ENCODE results near the gene ARIH2. TPM values are rescaled to one million over a fixed set of nuclear protein-coding genes. Genes with fewer than 3 reads are reported as not detected.

The ARIH2 gene
- total and polyA plus RNA-seq, 7 donors: 59.5 to 163 (median 110) TPM

DNA sequence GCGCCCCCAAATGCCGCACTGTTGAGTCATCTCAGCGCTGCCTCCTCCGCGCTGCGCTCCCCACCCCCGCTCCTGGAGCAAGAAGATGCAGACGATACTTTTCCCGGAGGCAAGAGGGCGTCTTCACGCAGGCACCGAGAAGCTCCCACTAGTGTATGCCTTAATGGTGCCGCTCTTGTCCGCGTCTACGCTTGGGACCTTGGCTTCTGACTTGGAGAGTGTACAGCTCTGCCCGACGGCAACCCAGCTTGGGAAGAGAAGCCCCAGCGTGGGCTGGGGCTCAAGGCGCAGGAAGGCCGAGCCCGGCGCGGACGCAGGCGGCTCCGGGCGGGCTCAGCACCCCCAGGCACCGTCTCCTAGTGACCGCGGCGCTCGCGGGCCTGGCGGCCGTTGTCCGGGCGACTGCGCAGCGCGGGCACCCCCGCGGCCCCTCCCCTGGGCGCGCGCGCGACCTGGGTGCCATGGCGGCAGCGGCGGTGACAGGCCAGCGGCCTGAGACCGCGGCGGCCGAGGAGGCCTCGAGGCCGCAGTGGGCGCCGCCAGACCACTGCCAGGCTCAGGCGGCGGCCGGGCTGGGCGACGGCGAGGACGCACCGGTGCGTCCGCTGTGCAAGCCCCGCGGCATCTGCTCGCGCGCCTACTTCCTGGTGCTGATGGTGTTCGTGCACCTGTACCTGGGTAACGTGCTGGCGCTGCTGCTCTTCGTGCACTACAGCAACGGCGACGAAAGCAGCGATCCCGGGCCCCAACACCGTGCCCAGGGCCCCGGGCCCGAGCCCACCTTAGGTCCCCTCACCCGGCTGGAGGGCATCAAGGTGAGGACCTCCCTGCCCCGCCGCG lies 71.4 kb downstream of the ARIH2 start, which contains the start of gene P4HTM:
P4HTM (plus strand) TSS at position 446 of the 840 bp plus-strand sequence; CDS start at position 462, 16 bp downstream.
- TF ChIP-seq, protein P1, sequence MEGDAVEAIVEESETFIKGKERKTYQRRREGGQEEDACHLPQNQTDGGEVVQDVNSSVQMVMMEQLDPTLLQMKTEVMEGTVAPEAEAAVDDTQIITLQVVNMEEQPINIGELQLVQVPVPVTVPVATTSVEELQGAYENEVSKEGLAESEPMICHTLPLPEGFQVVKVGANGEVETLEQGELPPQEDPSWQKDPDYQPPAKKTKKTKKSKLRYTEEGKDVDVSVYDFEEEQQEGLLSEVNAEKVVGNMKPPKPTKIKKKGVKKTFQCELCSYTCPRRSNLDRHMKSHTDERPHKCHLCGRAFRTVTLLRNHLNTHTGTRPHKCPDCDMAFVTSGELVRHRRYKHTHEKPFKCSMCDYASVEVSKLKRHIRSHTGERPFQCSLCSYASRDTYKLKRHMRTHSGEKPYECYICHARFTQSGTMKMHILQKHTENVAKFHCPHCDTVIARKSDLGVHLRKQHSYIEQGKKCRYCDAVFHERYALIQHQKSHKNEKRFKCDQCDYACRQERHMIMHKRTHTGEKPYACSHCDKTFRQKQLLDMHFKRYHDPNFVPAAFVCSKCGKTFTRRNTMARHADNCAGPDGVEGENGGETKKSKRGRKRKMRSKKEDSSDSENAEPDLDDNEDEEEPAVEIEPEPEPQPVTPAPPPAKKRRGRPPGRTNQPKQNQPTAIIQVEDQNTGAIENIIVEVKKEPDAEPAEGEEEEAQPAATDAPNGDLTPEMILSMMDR (IDR thresholded peaks at IDR 0.05): peak; percentile 25
- Histone ChIP-seq H3K4me1 (peaks cover 25% of the 10 kb centered on the region), H3K27ac (peak within 1 kb of the TSS; percentile 78), H3K9me3 (no peaks in the 10 kb centered on the region), H3K4me3 (peak within 1 kb of the TSS; percentile 94), H3K27me3 (ENCODE audit: insufficient read depth in 3 of 3, low read length in 2 of 3) (no peaks in the 10 kb centered on the region), H3K36me3 (ENCODE audit: insufficient read depth in 1 of 2, low read depth in 1 of 2) (peaks cover 0 to 21% of the 10 kb centered on the region in 2 donors)
- WGBS, 3 donors: 1% methylated on average over 52 to 91 of the region's 91 CpGs
- intact Hi-C loops (cut with DNase I): loop anchor here in 1 of 2 donors (5.0 kb wide), 1 partner anchor 102 kb away; the partner anchor contains the start of gene QRICH1
- ATAC-seq (peak; percentile 78 to 87 (median 86)), DNase-seq (peak; percentile 91 to 92)

DNA sequence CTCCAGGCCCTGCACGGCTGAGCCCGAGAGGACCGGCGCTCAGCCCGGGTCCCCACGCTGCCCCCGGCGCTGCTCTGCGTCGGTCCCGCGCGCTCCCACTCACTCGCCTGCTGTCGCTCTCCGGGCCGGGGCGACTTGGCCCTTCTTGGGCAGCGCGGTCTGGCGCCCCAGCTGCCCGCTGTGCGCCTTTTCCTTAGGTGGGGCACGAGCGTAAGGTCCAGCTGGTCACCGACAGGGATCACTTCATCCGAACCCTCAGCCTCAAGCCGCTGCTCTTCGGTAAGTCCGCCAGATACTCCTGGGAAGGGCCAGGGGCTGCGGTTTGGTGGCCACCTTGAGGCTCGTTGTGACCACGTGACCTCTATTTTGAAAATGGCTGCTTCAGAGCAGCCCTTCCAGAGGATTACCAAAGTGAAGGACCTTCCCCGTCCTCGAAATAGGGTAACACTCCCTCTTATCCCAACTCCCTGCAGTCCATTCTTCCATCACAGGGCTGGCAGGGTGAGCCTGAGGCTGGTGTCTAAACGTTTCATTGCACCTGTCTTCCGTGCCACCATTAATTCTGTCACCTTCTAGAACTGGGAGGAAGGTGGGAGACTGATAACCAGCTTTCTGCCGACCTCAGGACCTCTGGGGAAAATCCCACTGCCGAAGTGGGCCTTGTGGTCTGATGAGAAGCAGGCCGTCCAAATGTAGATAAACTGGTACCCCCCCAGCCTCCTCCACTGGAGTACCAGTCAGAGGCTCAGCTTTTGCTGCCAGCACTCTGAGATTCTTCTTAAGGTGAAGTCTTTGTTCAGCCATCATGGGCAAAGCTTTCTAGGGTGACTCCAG lies 72.2 kb downstream of the ARIH2 start:
- WGBS, 3 donors: 6 to 10% (median 6%) methylated on average over 39 to 40 of the region's 40 CpGs
- Histone ChIP-seq H3K9me3 (no peaks in the 10 kb centered on the region), H3K27me3 (ENCODE audit: insufficient read depth in 3 of 3, low read length in 2 of 3) (no peaks in the 10 kb centered on the region), H3K4me3 (peak overlapping the region; percentile 94), H3K27ac (peak overlapping the region; percentile 78), H3K36me3 (ENCODE audit: insufficient read depth in 1 of 2, low read depth in 1 of 2) (peaks cover 0 to 12% of the 10 kb centered on the region in 2 donors), H3K4me1 (peaks cover 25% of the 10 kb centered on the region)
- TF ChIP-seq, protein P1 (IDR thresholded peaks at IDR 0.05): no peak
- intact Hi-C loops (cut with DNase I): no loop called here
- DNase-seq (peak in 1 of 2 donors; percentile 60), ATAC-seq (peak; percentile 20 to 52 (median 34))

DNA sequence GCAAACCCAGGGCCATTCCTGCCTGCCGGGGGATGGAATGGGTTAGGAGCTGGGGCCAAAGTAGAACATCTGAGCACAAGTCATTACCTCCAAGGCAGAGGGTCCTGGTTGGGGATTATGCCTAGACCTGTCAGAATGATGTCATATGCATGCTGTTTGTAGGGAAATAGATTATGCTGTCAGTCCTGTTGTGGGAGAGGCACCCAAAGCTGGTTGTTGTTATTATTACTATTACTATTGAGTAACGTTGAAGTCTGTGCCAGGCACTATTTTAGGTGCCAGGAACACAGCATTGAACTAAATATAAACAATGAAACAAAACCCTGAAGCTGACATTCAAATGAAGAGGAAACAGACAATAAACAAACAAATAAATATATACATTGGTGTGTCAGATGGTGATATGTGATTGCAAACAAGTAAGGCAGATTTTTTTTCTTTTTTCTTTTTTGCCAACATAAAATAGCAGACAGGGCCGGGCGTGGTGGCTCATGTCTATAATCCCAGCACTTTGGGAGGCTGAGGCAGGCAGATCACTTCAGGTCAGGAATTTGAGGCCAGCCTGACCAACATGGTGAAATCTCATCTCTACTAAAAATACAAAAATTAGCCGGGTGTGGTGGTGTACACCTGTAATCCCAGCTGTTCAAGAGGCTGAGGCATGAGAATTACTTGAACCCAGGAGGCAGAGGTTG lies 73.4 kb downstream of the ARIH2 start:
- Histone ChIP-seq H3K9me3 (no peaks in the 10 kb centered on the region), H3K4me1 (peaks cover 25% of the 10 kb centered on the region), H3K36me3 (ENCODE audit: insufficient read depth in 1 of 2, low read depth in 1 of 2) (peaks cover 0 to 9% of the 10 kb centered on the region in 2 donors), H3K27me3 (ENCODE audit: insufficient read depth in 3 of 3, low read length in 2 of 3) (no peaks in the 10 kb centered on the region), H3K4me3 (peak overlapping the region; percentile 94), H3K27ac (peak overlapping the region; percentile 78)
- TF ChIP-seq, protein P1 (IDR thresholded peaks at IDR 0.05): no peak
- whole genome bisulfite sequencing, 3 donors: 44 to 64% (median 46%) methylated on average over 5 of the region's 5 CpGs
- ATAC-seq: peak in 1 of 4 donors; percentile 23
- no peak for DNase-seq
- intact Hi-C loops (cut with DNase I): no loop called here

- no peak overlapping the region for H3K27ac ChIP-seq
- intact Hi-C loops (cut with DNase I): no loop called here
- H3K9me3 ChIP-seq: no peaks in the 10 kb centered on the region
- TF ChIP-seq, protein P1 (IDR thresholded peaks at IDR 0.05): no peak
- peaks cover 2 to 9% of the 10 kb centered on the region in 2 donors for H3K36me3 ChIP-seq (ENCODE audit: insufficient read depth in 1 of 2, low read depth in 1 of 2)
- H3K27me3 ChIP-seq (ENCODE audit: insufficient read depth in 3 of 3, low read length in 2 of 3): no peaks in the 10 kb centered on the region
- H3K4me3 ChIP-seq: no peak overlapping the region
- H3K4me1 ChIP-seq: peaks cover 25% of the 10 kb centered on the region
- DNase-seq: no peak
- no peak for ATAC-seq
Observed at GRCh38 chr3:48993834-48994233, 75.2 kb downstream of the ARIH2 start.
